Germinal center (tissue), 1 donor: ENCODE measurements around the gene IL16.
"Not testable (repeated sequence)": the region's sequence is repeated elsewhere in the genome, so short reads cannot be mapped to it uniquely, and the experiment has no call there.

Experiments
- DNase-seq: peaks from one replicate; pipeline ENCODE4 v3.0.0; 2012; ENCODE audit warnings: mixed read lengths, low spot score

The IL16 gene

DNA sequence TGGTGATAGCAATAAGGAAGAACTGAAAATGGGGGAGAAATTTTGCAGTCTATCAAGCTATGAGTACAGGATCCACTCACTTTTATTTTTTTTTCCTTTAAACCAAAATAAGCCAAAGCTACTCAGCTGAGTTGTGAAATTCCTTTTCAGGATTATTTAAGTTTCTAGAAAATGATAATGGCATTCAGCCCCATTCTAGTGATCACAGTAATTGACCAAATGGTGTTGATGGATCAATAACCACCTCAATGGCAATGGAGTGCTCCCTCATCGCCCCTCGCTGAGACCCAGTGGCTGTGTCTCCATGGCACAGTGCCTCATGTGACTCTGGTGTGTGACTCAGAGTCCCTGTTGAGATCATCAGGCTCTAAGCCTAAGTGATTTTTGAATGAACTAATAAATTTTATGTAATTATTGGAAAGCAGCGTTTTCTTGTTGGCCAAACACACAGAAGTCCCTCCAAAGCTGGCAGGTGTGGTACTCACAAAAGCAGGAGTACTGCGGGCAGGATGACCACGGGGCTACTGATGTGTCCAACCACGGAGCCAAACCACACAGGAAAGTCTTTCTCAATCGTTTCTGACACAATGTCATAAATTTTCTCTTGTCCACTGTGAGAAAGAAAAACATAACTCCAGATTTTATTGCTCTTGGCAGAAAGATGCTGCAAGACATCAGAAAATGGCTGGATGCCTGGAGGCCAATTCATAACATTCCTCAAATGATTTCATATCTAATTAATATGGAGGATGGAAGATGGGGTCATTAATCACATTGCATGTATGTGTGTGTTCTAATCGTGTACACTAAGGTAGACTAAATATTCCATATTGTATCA lies 141.7 kb downstream of the IL16 start:
- DNase-seq = no peak

DNA sequence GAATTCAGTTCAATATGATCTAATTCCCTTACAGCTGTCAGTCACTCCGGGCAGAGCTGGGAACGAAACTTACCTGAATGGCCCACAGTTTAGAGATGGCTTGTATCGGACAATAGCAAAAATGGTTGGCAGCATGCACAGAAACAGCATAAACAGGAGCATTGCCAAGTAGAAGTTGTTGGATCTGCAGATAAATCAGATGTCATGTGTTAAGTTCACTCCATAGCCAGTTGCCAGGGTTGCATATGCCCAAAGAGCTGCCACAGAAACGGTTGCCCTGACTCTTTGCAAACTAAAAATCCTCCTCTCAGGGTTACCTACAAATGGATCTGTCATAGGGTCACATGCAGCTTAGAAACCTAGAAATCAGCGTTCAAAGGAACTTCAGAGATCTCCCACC lies 142.6 kb downstream of the IL16 start:
- DNase-seq = no peak

DNA sequence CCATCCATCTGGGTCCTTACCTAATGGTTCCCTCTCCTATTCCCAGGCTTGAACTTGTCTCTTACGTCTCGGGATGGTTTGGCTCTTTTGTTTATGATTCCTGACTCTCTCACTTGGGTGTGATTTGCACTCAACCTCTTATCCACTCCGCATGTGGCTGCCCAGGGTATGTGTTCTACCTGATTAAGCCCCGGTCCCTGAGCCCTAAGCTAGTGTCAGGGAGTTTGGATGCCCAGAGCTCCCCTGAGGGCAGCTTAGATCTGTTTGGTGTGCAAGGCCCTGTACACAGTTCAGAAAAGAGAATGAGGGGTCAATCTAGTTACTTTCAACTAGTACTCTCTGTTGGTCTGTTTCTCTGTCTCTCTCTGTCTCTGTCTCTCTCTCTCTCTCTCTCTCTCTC lies 143.2 kb downstream of the IL16 start:
- no peak for DNase-seq

- no peak for DNase-seq
Measured at GRCh38 chr15:81341351-81341750, 144.7 kb downstream of the IL16 start.

DNA sequence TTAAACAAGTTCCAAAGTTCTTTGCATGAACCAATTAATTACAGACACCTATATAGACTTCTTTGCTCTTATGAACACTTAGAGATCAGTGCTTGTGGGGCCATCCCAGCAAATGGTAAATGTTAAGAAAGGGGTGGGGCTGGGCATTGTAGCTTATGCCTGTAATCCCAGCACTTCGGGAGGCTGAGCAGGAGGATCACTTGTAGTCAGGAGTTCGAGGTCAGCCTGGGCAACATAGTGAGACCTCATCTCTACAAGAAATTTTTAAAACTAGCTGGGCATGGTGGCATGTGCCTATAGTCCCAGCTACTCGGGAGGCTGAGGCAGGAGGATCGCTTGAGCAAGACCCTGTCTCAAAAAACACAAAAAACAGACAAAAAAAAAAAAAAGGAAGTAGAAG lies 146.7 kb downstream of the IL16 start:
- no peak for DNase-seq

- DNase-seq = no peak
Measured at GRCh38 chr15:81346611-81347010, 149.9 kb downstream of the IL16 start.

DNA sequence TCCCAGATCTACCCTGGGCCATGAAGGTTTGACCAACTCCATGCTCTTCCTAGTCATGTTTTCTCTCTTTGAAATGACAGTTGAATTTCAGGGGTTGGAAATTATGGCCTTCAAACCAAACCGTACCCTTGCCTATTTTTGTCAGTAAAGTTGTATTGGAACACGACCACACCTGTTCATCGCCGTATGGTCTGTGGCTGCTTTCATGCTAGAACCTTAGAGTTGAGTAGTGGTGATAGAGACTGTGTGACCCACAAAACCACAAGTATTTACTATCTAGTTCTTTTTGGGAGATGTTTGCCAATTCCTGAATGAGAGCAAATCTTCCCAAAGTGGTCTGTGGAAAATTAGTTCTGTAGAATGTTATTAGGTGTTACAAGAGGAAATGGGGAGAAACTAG lies 151.2 kb downstream of the IL16 start:
- no peak for DNase-seq

DNA sequence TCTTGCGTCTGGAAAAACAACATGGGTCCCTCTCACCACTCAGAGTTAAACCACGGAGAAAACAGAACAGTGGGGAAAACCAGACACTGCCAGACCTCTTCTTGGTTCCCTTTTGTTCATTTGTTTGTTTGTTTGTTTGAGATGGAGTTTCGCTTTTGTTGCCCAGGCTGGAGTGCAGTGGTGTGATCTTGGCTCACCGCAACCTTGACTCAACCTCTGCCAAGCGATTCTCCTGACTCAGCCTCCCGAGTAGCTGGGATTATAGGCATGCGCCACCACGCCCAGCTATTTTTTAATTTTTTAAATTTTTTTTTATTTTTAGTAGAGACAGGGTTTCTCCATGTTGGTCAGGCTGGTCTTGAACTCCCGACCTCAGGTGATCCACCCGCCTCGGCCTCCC lies 152.0 kb downstream of the IL16 start:
- not testable (repeated sequence) for DNase-seq

GRCh38 chr15:81349271-81349670 lies 152.6 kb downstream of the IL16 start:
- DNase-seq = no peak

- DNase-seq = no peak
Measured at GRCh38 chr15:81351651-81352050, 155.0 kb downstream of the IL16 start.

DNA sequence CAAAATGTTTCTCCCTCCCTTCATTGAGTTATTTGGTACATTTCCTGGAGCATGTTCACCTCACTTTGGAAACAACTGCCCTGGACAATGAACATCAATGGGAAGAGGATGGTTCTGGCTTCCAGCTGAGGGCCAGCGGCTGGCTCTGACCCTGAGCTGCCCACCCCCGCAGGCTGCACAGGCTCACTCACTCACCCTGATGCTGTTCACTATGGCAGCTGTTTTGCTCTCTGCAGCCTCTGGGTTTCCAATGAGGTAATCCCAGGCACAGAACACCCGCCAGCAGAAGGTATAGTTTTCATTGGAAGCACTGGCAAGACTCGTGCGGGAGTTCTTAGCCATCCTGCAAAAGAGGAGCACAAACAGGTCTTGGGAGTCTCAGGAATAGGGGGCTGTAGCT lies 159.6 kb downstream of the IL16 start:
- DNase-seq = no peak

DNA sequence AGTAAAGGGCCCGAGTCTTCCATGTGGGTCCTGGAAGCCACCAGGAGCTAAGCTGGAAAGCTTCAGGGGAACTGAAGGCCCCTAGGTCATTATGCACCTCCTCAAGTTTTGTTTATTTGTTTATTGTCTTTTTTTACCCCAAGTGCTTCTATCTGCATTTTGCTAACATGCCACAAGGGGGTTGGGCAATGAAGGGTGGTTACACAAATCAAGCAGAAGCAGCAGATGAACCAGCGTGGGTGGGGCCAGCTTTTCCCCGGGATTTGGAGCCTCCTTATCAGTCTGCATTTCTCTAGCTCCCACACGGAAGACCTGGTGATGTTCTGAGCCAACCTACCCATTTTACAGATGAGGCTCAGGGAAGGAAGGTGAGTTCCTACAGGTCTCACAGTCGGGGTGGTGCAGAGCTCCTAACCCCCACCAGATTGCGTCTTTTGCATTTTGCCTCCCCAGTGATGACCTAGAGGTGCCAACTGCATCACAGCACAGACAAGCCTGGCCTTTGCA lies 160.6 kb downstream of the IL16 start:
- DNase-seq = no peak

- no peak for DNase-seq
Measured at GRCh38 chr15:81358248-81358647, 161.6 kb downstream of the IL16 start.

GRCh38 chr15:81360491-81360890 lies 163.8 kb downstream of the IL16 start:
- DNase-seq = no peak

- no peak for DNase-seq
Measured at GRCh38 chr15:81361891-81362290, 165.2 kb downstream of the IL16 start.

DNA sequence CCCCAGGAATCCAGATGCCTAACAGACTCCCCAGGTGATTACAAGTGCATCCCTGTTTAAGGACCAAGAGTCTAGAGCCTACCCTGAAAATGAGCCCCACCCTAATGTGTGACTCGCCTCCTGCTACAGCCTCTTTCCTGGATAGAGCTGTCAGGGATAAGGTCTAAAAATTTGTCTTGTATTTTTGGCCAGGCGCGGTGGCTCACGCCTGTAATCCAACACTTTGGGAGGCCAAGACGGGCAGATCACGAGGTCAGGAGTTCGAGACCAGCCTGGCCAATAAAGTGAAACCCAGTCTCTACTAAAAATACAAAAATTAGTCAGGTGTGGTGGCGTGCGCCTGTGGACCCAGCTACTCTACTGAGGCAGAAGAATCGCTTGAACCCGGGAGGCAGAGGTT lies 166.1 kb downstream of the IL16 start:
- DNase-seq = no peak

DNA sequence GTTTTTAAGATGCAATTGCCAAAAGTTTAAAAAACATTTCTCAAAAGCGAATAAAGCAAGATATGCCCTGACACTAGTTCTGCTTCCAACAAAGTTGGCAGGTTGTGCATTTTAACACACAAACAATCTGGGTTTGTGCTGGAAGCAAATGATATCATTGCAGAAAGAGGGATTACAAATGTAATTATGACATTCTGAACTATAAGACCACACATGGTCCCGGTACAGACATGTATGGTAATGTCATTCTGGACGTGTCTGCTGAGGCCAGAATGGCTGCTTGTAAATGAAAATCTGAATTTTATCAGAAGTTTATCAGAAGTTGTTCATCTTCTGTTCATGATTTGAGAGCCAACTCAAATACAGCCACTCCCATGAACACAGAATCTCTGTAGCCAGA lies 166.6 kb downstream of the IL16 start:
- DNase-seq = no peak
